Heart left ventricle (tissue), 13 donors: ENCODE data around the gene TMEM41A.

Experiments used
- CTCF ChIP-seq, 12 donors: fragments of 200-600 bp; sonication (generic) in 4 of 12; IDR thresholded peaks; one replicate each; pipeline versions ENCODE4 v1.5.0 to v1.8.0; 2018 to 2022; ENCODE audit warnings: antibody characterized with exemption in 12 of 12, mild to moderate bottlenecking in 5 of 12
- POLR2A ChIP-seq, 2 donors: fragments of 450-650 bp; IDR thresholded peaks; one replicate each; pipeline ENCODE4 v1.6.1; 2017; ENCODE audit warnings: antibody characterized with exemption in 2 of 2, mild to moderate bottlenecking in 2 of 2, moderate library complexity in 2 of 2
- donor health status: ischemic (EF 13 %, LVEDD 7.1; RV severe dilation, severe dysfunction).
- donor health status: DM: no; HTN: yes; CAD: no.
- donor health status: DM: no; HTN: no; CAD: no.
- donor health status: ischemic (EF 25% LVEDD 6.9; RV normal size, moderate dysfunction).
- donor health status: ischemic (EF 25% LVEDD 5.7; RV mildly dilated, moderate dysfunction).
- donor health status: ischemic (EF 35%, LVEDD 5.7; RV mildly dilated, moderate dysfunction).
- donor health status: nonischemic (EF 11% LVEDD 7.7; RV severe dilation, severe dysfunction).
- donor health status: DM: yes; HTN: yes; CAD: no.
- donor health status: PGD.
- donor health status: ischemic (EF 29% LVEDD 5.4; RV normal size, mild dysfunction).
- donor health status: nonischemic (EF 23%, LVEDD 6.1; RV moderate dilation, normal function).

- TF ChIP-seq CTCF (IDR thresholded peaks at IDR 0.05) (no peak), POLR2A (IDR thresholded peaks at IDR 0.05) (no peak)
Measured at GRCh38 chr3:185517387-185518130, 18.7 kb upstream of the TMEM41A start.
